AG04449 (cell line): ENCODE data around the gene CELSR2.

Experiments used
- CTCF ChIA-PET: fragments of 350-600 bp; formaldehyde crosslinking; extraction: SDS; loops from one replicate; lab custom pipeline; 2021; ENCODE audit warnings: antibody characterized with exemption; lab: Yijun Ruan, JAX
- POLR2A ChIA-PET: fragments of 400-600, 350-600 bp; formaldehyde crosslinking; extraction: SDS; loops from one replicate; lab custom pipeline; 2020; ENCODE audit warnings: antibody characterized with exemption, inconsistent platforms; lab: Yijun Ruan, JAX
- DNase-seq: peaks from one replicate; pipeline ENCODE4 v3.0.0-alpha.2; 2010; ENCODE audit warnings: low read depth, low spot score
- H3K4me3 ChIP-seq: 2 replicates; pipeline ENCODE4 v1.5.1; 2011; ENCODE audit warnings: low read depth, mild to moderate bottlenecking, control low read depth, low read length
- CTCF ChIP-seq: IDR thresholded peaks from one replicate; pipeline ENCODE4 v1.5.1; 2011; ENCODE audit warnings: mild to moderate bottlenecking, moderate library complexity, low read length, control low read depth, inconsistent platforms; ENCODE audit not compliant: insufficient read depth; ENCODE audit errors: missing control alignments

Gene CELSR2

GRCh38 chr1:109252167-109252892, 3.0 kb downstream of the CELSR2 start:
- TF ChIP-seq CTCF = no peak
- DNase-seq = no peak
- ChIA-PET POLR2A (no interaction called here), CTCF (interaction anchor here (0.9 to 5.6 kb wide), 6 partner anchors 8 to 147 kb away, joined by 3 to 50 read pairs (median 18); partner anchors contain the start of gene SORT1)
- H3K4me3 ChIP-seq = no peak overlapping the region

GRCh38 chr1:109252893-109253802, 3.8 kb downstream of the CELSR2 start:
- no peak overlapping the region for H3K4me3 ChIP-seq
- TF ChIP-seq CTCF = no peak
- ChIA-PET POLR2A (interaction anchor here (0.5 to 1.4 kb wide), 2 partner anchors 14 to 153 kb away, joined by 5 read pairs; no protein-coding TSS in a partner anchor), CTCF (interaction anchor here (1.0 to 5.6 kb wide), 11 partner anchors 10 to 279 kb away, joined by 3 to 50 read pairs (median 6); partner anchors contain the start of genes CYB561D1 and SORT1)
- DNase-seq = no peak

GRCh38 chr1:109253803-109254620, 4.7 kb downstream of the CELSR2 start:
- CTCF ChIA-PET = interaction anchor here (1.0 to 5.6 kb wide), 12 partner anchors 8 to 278 kb away, joined by 3 to 50 read pairs (median 4); partner anchors contain the start of genes CYB561D1, PSRC1 and SORT1
- POLR2A ChIA-PET = interaction anchor here (0.5 to 1.4 kb wide), 3 partner anchors 154 to 258 kb away, joined by 3 to 5 read pairs (median 4); no protein-coding TSS in a partner anchor
- TF ChIP-seq CTCF = no peak
- no peak for DNase-seq
- no peak overlapping the region; the same call in 1 of the 2 replicates for H3K4me3 ChIP-seq

- DNase-seq = no peak
- CTCF ChIA-PET = interaction anchor here (1.2 to 5.6 kb wide), 10 partner anchors 8 to 278 kb away, joined by 3 to 50 read pairs (median 6); partner anchors contain the start of genes PSRC1 and SORT1
- H3K4me3 ChIP-seq = no peak overlapping the region
Measured at GRCh38 chr1:109254621-109255096, 5.3 kb downstream of the CELSR2 start.

More at GRCh38 chr1:109254621-109255096, 5.3 kb downstream of the CELSR2 start:
- POLR2A ChIA-PET = interaction anchor here (1.4 kb wide), 1 partner anchor 155 kb away, joined by 5 read pairs; no protein-coding TSS in a partner anchor
- no peak for TF ChIP-seq CTCF
